Mesendoderm (in vitro differentiated cells): ENCODE measurements around the gene EPN2.

Experiments
- DNase-seq: peaks from one replicate; pipeline ENCODE4 v3.0.0; 2013
- H2AK5ac ChIP-seq: 2 replicates; pipeline ENCODE4 v1.6.1; 2013; ENCODE audit warnings: low read length, inconsistent platforms
- H2BK120ac ChIP-seq: 2 replicates; pipeline ENCODE4 v1.6.1; 2013; ENCODE audit warnings: low read depth, mild to moderate bottlenecking, low read length, moderate library complexity, mixed read lengths
- H2BK15ac ChIP-seq: replicated peaks from 2 replicates; pipeline ENCODE4 v1.6.1; 2013; ENCODE audit warnings: low read depth, mild to moderate bottlenecking, moderate library complexity
- H2BK5ac ChIP-seq: 2 replicates; pipeline ENCODE4 v1.6.1; 2013; ENCODE audit warnings: low read length, inconsistent platforms
- H3K18ac ChIP-seq: 2 replicates; pipeline ENCODE4 v1.6.1; 2013; ENCODE audit warnings: mild to moderate bottlenecking, low read length, mixed read lengths
- H3K23ac ChIP-seq: one replicate; pipeline ENCODE4 v1.6.1; 2013; ENCODE audit warnings: low read length
- H3K27ac ChIP-seq: 2 replicates; pipeline ENCODE4 v1.5.1; 2013; ENCODE audit warnings: low read depth, mild to moderate bottlenecking, inconsistent platforms, low read length, moderate library complexity
- H3K27me3 ChIP-seq: 2 replicates; pipeline ENCODE4 v1.6.1; 2013; ENCODE audit warnings: low read length, control low read depth, mild to moderate bottlenecking, inconsistent platforms; ENCODE audit not compliant: insufficient read depth, poor library complexity
- H3K36me3 ChIP-seq: 2 replicates; pipeline ENCODE4 v1.6.1; 2013; ENCODE audit warnings: low read length, inconsistent platforms; ENCODE audit not compliant: control insufficient read depth, insufficient read depth
- H3K4ac ChIP-seq: one replicate; pipeline ENCODE4 v1.6.1; 2013; ENCODE audit warnings: low read depth, mild to moderate bottlenecking, low read length, moderate library complexity
- H3K4me1 ChIP-seq: 2 replicates; pipeline ENCODE4 v1.6.1; 2013; ENCODE audit warnings: low read depth, low read length, inconsistent platforms; ENCODE audit not compliant: control insufficient read depth
- H3K4me2 ChIP-seq: 2 replicates; pipeline ENCODE4 v1.6.1; 2013; ENCODE audit warnings: low read length
- H3K4me3 ChIP-seq: 2 replicates; pipeline ENCODE4 v1.5.1; 2013; ENCODE audit warnings: mild to moderate bottlenecking, low read length
- H3K56ac ChIP-seq: one replicate; pipeline ENCODE4 v1.6.1; 2013; ENCODE audit warnings: low read length
- H3K79me1 ChIP-seq: 2 replicates; pipeline ENCODE4 v1.6.1; 2013; ENCODE audit warnings: low read length, inconsistent platforms
- H3K79me2 ChIP-seq: 2 replicates; pipeline ENCODE4 v1.6.1; 2013; ENCODE audit warnings: mild to moderate bottlenecking, low read length; ENCODE audit not compliant: control insufficient read depth, insufficient read depth
- H3K9ac ChIP-seq: 2 replicates; pipeline ENCODE4 v1.6.1; 2013; ENCODE audit warnings: low read length, inconsistent platforms
- H4K5ac ChIP-seq: one replicate; pipeline ENCODE4 v1.6.1; 2013; ENCODE audit warnings: low read length
- H4K8ac ChIP-seq: one replicate; pipeline ENCODE4 v1.6.1; 2013; ENCODE audit warnings: low read depth, mild to moderate bottlenecking, control low read depth, low read length, moderate library complexity
- WGBS: extraction: QIAGEN DNeasy Blood & Tissue Kit; methylation state at CpG from one replicate; pipeline ENCODE4 v1.1.7; 2013; ENCODE audit warnings: low lambda C conversion rate, missing lambda C conversion rate; ENCODE audit not compliant: insufficient coverage; ENCODE audit errors: extremely low coverage; 5-methylcytosine and 5-hydroxymethylcytosine counted together

Gene EPN2

GRCh38 chr17:19372011-19372370 lies 134.8 kb downstream of the EPN2 start:
- Histone ChIP-seq H3K4me2 (no peak overlapping the region), H4K5ac (no peak overlapping the region), H2BK15ac (no peak overlapping the region), H3K23ac (no peak overlapping the region), H3K79me2 (no peaks in the 10 kb centered on the region), H2BK5ac (no peak overlapping the region), H3K56ac (no peak overlapping the region), H3K36me3 (no peaks in the 10 kb centered on the region), H3K27me3 (no peaks in the 10 kb centered on the region), H3K79me1 (peaks cover 4% of the 10 kb centered on the region), H3K4ac (no peak overlapping the region), H3K9ac (no peak overlapping the region), H3K4me3 (no peak overlapping the region), H2BK120ac (no peak overlapping the region), H3K27ac (no peak overlapping the region), H4K8ac (no peak overlapping the region), H3K18ac (no peak overlapping the region), H3K4me1 (no peaks in the 10 kb centered on the region), H2AK5ac (no peak overlapping the region)
- no CpG with 5 or more reads among the region's 9 CpGs for WGBS
- no peak for DNase-seq

GRCh38 chr17:19372439-19372838 lies 135.3 kb downstream of the EPN2 start:
- no peak overlapping the region for H3K18ac ChIP-seq
- WGBS, result no CpG with 5 or more reads among the region's 12 CpGs
- no peaks in the 10 kb centered on the region for H3K4me1 ChIP-seq
- no peak overlapping the region for H2AK5ac ChIP-seq
- H2BK120ac ChIP-seq, result no peak overlapping the region
- no peak overlapping the region for H3K4ac ChIP-seq
- H3K9ac ChIP-seq, result no peak overlapping the region
- H3K4me3 ChIP-seq, result no peak overlapping the region
- H3K79me2 ChIP-seq, result no peaks in the 10 kb centered on the region
- no peak overlapping the region for H4K5ac ChIP-seq
- H3K27me3 ChIP-seq, result no peaks in the 10 kb centered on the region
- no peak overlapping the region for H3K23ac ChIP-seq
- H3K36me3 ChIP-seq, result no peaks in the 10 kb centered on the region
- DNase-seq, result no peak
- no peak overlapping the region for H4K8ac ChIP-seq
- H3K4me2 ChIP-seq, result no peak overlapping the region
- H3K79me1 ChIP-seq, result peaks cover 4% of the 10 kb centered on the region
- H2BK5ac ChIP-seq, result no peak overlapping the region
- no peak overlapping the region for H3K27ac ChIP-seq
- no peak overlapping the region for H3K56ac ChIP-seq
- no peak overlapping the region for H2BK15ac ChIP-seq

- DNase-seq, result no peak
- Histone ChIP-seq H2BK15ac (no peak overlapping the region), H3K4me2 (no peak overlapping the region), H4K5ac (no peak overlapping the region), H3K4ac (no peak overlapping the region), H3K27ac (no peak overlapping the region), H2BK120ac (no peak overlapping the region), H2AK5ac (no peak overlapping the region), H3K9ac (no peak overlapping the region), H4K8ac (no peak overlapping the region), H3K79me1 (peaks cover 4% of the 10 kb centered on the region), H3K23ac (no peak overlapping the region), H3K36me3 (no peaks in the 10 kb centered on the region), H3K4me3 (no peak overlapping the region), H3K56ac (no peak overlapping the region), H3K27me3 (no peaks in the 10 kb centered on the region), H3K18ac (no peak overlapping the region), H3K79me2 (no peaks in the 10 kb centered on the region), H3K4me1 (no peaks in the 10 kb centered on the region), H2BK5ac (no peak overlapping the region)
- whole genome bisulfite sequencing, result no CpG with 5 or more reads among the region's 8 CpGs
Observed at GRCh38 chr17:19372866-19373504, 135.8 kb downstream of the EPN2 start.

- Histone ChIP-seq H3K27ac (no peak overlapping the region), H3K18ac (no peak overlapping the region), H2BK5ac (no peak overlapping the region), H2BK120ac (no peak overlapping the region), H3K4me2 (no peak overlapping the region), H3K79me2 (peaks cover 6% of the 10 kb centered on the region), H3K79me1 (peaks cover 7% of the 10 kb centered on the region), H3K9ac (no peak overlapping the region), H3K23ac (no peak overlapping the region), H2AK5ac (no peak overlapping the region), H3K56ac (no peak overlapping the region), H4K5ac (no peak overlapping the region), H2BK15ac (no peak overlapping the region), H3K4me3 (no peak overlapping the region), H3K4me1 (no peaks in the 10 kb centered on the region), H3K27me3 (no peaks in the 10 kb centered on the region), H3K4ac (no peak overlapping the region), H4K8ac (no peak overlapping the region), H3K36me3 (no peaks in the 10 kb centered on the region)
- DNase-seq, result no peak
- no CpG with 5 or more reads among the region's 5 CpGs for WGBS
Observed at GRCh38 chr17:19374136-19374535, 137.0 kb downstream of the EPN2 start.

- H3K27me3 ChIP-seq, result no peaks in the 10 kb centered on the region
- H3K4me3 ChIP-seq, result no peak overlapping the region
- DNase-seq, result no peak
- peaks cover 7% of the 10 kb centered on the region for H3K36me3 ChIP-seq
- H3K4me2 ChIP-seq, result no peak overlapping the region
- H2AK5ac ChIP-seq, result no peak overlapping the region
- H4K8ac ChIP-seq, result no peak overlapping the region
- H3K56ac ChIP-seq, result no peak overlapping the region
- no peak overlapping the region for H2BK5ac ChIP-seq
- peaks cover 5% of the 10 kb centered on the region for H3K4me1 ChIP-seq
- no CpG with 5 or more reads among the region's 1 CpG for WGBS
- H3K79me1 ChIP-seq, result peaks cover 17% of the 10 kb centered on the region
- H3K27ac ChIP-seq, result no peak overlapping the region
- H4K5ac ChIP-seq, result no peak overlapping the region
- peaks cover 22% of the 10 kb centered on the region for H3K79me2 ChIP-seq
- no peak overlapping the region for H3K9ac ChIP-seq
- H3K23ac ChIP-seq, result no peak overlapping the region
- H2BK15ac ChIP-seq, result no peak overlapping the region
- H3K4ac ChIP-seq, result no peak overlapping the region
- H3K18ac ChIP-seq, result no peak overlapping the region
- H2BK120ac ChIP-seq, result no peak overlapping the region
Observed at GRCh38 chr17:19375732-19376131, 138.6 kb downstream of the EPN2 start.

- Histone ChIP-seq H3K18ac (no peak overlapping the region), H2AK5ac (no peak overlapping the region), H3K56ac (no peak overlapping the region), H3K4me2 (peak overlapping the region; percentile 19), H4K5ac (no peak overlapping the region), H3K4ac (no peak overlapping the region), H3K79me1 (peaks cover 24% of the 10 kb centered on the region), H3K36me3 (peaks cover 15% of the 10 kb centered on the region), H2BK5ac (no peak overlapping the region), H3K9ac (peak overlapping the region; percentile 75), H3K27me3 (no peaks in the 10 kb centered on the region), H3K4me3 (no peak overlapping the region), H3K4me1 (peaks cover 5% of the 10 kb centered on the region), H3K79me2 (peaks cover 31% of the 10 kb centered on the region), H3K27ac (no peak overlapping the region), H3K23ac (no peak overlapping the region), H2BK120ac (no peak overlapping the region), H2BK15ac (no peak overlapping the region), H4K8ac (no peak overlapping the region)
- no peak for DNase-seq
- WGBS, result no CpG with 5 or more reads among the region's 2 CpGs
Observed at GRCh38 chr17:19376811-19377210, 139.6 kb downstream of the EPN2 start.
